Liver (tissue), 3 donors: ENCODE data around the gene CCM2.

ENCODE experiments used
- ATF3 ChIP-seq: IDR thresholded peaks from 2 replicates; pipeline ENCODE4 v1.6.1; 2016; ENCODE audit warnings: antibody characterized with exemption
- CTCF ChIP-seq: fragments of 150-350 bp; IDR thresholded peaks from 2 replicates; pipeline ENCODE4 v1.5.1; 2017; ENCODE audit warnings: improper control_type of control experiment, low read depth, low read length; ENCODE audit not compliant: missing input control
- EGR1 ChIP-seq, 2 donors: IDR thresholded peaks; 2 replicates each; pipeline ENCODE4 v1.6.1; 2016 to 2018; ENCODE audit warnings: antibody characterized with exemption in 2 of 2, low read depth in 2 of 2
- GABPA ChIP-seq, 2 donors: IDR thresholded peaks in 1 of 2; conservative IDR thresholded peaks in 1 of 2; 2 replicates each; pipeline ENCODE4 v1.6.1; 2016; ENCODE audit warnings: antibody characterized with exemption in 2 of 2, mild to moderate bottlenecking in 1 of 2, moderate library complexity in 1 of 2
- HNF4G ChIP-seq: IDR thresholded peaks from 2 replicates; pipeline ENCODE4 v1.6.1; 2016; ENCODE audit warnings: antibody characterized with exemption
- TAF1 ChIP-seq: conservative IDR thresholded peaks from 2 replicates; pipeline ENCODE4 v1.6.1; 2016; ENCODE audit warnings: antibody characterized with exemption, mild to moderate bottlenecking
- ZBTB33 ChIP-seq: IDR thresholded peaks from 2 replicates; pipeline ENCODE4 v1.6.1; 2016; ENCODE audit warnings: antibody characterized with exemption
- TF ChIP-seq, protein P1 (sequence below): IDR thresholded peaks from 2 replicates; pipeline ENCODE4 v1.6.1; 2016; ENCODE audit warnings: antibody characterized with exemption, mild to moderate bottlenecking
- donor health status: healthy.
- donor health status: healthy.

DNA sequence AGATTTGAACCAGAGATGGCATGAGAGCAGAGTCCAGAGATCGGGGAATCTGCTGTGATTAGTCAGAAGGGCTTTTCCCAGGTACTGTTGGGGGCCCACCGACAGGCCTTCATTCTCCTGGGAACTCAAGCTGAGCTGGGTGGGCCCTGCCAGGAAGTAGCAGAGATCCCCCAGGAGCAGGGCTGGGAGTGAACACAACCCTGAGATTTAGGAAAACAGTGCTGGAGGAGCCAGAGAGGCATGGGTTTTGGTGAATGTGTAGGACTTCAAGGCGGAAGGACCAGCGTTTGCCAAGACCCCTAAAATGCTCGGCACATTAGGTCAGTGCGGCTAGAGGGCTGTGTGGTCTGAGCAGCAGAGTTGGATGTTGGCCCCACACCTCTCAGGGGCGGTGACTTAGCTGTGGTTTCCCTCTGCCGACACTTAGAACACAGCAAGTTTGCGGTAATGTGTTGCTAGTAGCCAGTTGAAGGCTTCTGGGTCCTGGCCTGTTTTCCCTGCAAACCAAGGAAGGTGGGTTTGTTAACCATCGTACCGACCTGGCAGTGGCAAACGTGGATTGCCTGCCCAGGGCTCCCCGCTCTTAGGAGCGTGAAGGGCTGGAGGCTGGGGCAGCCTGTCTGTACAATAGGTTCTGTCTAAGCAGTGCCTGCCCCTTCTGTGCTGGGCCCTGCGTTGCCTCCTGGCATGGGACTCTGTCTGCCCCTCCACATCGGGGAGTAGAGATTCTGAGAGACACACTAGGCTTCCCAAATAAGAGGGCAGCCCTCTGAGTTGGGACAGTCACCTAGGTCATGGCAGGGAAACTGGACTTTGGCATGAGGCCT, 74.7 kb downstream of the CCM2 start:
- TF ChIP-seq TAF1, result no peak
- no peak for TF ChIP-seq CTCF
- no peak for TF ChIP-seq EGR1 (IDR thresholded peaks at IDR 0.05; ENCODE audit: low read depth in 2 of 2)
- no peak for TF ChIP-seq HNF4G
- TF ChIP-seq, protein P1, sequence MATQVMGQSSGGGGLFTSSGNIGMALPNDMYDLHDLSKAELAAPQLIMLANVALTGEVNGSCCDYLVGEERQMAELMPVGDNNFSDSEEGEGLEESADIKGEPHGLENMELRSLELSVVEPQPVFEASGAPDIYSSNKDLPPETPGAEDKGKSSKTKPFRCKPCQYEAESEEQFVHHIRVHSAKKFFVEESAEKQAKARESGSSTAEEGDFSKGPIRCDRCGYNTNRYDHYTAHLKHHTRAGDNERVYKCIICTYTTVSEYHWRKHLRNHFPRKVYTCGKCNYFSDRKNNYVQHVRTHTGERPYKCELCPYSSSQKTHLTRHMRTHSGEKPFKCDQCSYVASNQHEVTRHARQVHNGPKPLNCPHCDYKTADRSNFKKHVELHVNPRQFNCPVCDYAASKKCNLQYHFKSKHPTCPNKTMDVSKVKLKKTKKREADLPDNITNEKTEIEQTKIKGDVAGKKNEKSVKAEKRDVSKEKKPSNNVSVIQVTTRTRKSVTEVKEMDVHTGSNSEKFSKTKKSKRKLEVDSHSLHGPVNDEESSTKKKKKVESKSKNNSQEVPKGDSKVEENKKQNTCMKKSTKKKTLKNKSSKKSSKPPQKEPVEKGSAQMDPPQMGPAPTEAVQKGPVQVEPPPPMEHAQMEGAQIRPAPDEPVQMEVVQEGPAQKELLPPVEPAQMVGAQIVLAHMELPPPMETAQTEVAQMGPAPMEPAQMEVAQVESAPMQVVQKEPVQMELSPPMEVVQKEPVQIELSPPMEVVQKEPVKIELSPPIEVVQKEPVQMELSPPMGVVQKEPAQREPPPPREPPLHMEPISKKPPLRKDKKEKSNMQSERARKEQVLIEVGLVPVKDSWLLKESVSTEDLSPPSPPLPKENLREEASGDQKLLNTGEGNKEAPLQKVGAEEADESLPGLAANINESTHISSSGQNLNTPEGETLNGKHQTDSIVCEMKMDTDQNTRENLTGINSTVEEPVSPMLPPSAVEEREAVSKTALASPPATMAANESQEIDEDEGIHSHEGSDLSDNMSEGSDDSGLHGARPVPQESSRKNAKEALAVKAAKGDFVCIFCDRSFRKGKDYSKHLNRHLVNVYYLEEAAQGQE, result no peak
- no peak for TF ChIP-seq ATF3
- TF ChIP-seq ZBTB33, result no peak
- no peak for TF ChIP-seq GABPA (IDR thresholded peaks at IDR 0.05 in 1 of 2, conservative IDR thresholded peaks at IDR 0.05 in 1 of 2)
